H1 (cell line): Measurements from ENCODE around the gene GNB1L. TPM values are rescaled to one million over a fixed set of nuclear protein-coding genes. Genes with fewer than 3 reads are reported as not detected.

Source experiments
- RNF2 ChIP-seq: fragments of 200-900, 300-1000 bp; sonication (generic); IDR thresholded peaks from 2 replicates; pipeline ENCODE4 v1.7.1; 2016; ENCODE audit warnings: borderline replicate concordance, low read depth, mild to moderate bottlenecking, antibody characterized with exemption, low read length; ENCODE audit not compliant: poor library complexity, severe bottlenecking; ENCODE audit errors: missing control alignments
- polyA plus RNA-seq, 7 experiments: library from polyadenylated mRNA; depleted of rRNA in 3 of 7; stranded (reverse) in 5 of 7; unstranded in 2 of 7; fragments of >200 nt in 5 of 7; fragments of 200-250 nt in 2 of 7; gene quantifications; 1 replicate in 5 of 7; 2 replicates in 1 of 7; 4 replicates in 1 of 7; pipeline versions ENCODE4 v1.2.1 to v1.2.3, GENCODE V29; 2011 to 2013; ENCODE audit warnings: missing spikeins in 2 of 7, mixed read lengths in 2 of 7
- total RNA-seq: library from RNA; stranded (reverse); fragmentation: NEBNext Ultra II Directional; extraction: Animal tissue kit (Norgen Biotek cat#: 25700); gene quantifications from 2 replicates; pipeline ENCODE4 v1.2.1, GENCODE V29; 2021

The GNB1L gene
- total and polyA plus RNA-seq, 2 of the 8 experiments (the other 6 are each of a cell fraction or from before 2014, with no cell fraction given), result 14.0 to 15.6 TPM

DNA sequence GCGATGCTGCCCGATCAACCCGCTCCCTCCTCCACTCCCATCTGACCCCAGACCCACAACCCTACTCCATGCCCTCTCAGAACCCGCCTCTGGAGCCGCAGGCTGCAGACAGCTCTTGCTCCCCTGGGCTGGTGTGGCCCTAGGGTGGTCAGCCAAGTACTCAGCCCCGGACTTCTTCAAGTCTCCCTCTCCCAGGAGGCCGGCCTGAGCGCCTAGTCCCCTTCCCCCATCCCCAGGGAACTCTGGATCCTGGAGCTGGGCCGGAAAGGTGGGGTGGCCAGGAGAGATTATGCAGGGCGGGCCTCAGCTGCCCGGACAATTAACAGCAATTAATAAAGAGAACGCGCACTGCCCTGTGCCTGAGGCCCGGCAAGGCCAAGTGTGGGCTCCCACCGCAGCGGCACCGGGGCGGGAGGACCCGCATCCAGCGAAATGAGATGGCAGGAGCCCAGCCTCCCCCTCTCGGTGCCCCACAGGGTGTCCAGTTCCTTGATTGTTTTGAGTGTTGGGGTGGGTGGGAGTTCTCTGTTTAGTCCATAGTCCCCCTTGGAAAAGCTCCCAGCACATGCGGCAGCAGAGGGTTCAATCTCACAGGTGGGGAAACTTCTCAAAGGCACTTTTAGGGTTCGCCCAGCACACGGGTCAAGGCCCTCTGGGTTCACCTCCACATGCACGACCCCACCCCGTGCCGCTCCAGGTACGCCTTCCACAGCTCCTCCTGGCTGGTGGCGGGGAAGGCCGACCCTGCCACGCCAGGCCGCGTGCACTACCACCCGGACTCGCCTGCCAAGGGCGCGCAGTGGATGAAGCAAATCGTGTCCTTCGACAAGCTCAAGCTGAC, 91.0 kb downstream of the GNB1L start (continued):
- peak; percentile 91 for TF ChIP-seq RNF2
